ENCODE results near the gene PTGER3. TPM values are rescaled to one million over a fixed set of nuclear protein-coding genes. Genes with fewer than 3 reads are reported as not detected.

The PTGER3 gene
- polyA plus RNA-seq, 1 of the 3 experiments (the other 2 are of a cell fraction) = 1.9 TPM

DNA sequence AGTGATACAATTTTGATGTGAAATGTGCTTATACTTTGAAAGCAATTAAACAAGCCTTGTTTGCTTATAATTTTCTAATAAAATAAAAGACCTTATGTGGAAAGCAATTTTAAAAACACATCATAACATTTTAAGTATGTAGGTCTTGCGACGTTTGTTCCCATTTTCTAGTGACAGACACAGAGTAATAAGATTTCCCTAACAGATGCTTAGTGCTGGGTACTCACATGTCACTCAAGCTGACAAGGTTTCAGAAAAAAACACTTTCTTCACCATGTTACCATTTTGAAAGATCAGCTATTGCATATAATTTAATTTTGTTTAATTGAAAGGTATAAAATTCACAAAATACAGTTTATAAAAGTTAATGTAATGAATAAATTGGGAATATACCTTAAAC is 47.3 kb upstream of the PTGER3 start:
- POLR2A ChIA-PET = no interaction called here

More for the DNA sequence above, 47.3 kb upstream of the PTGER3 start:
- no peak overlapping the region for H2AFZ ChIP-seq (ENCODE audit: low read depth)
- H3K9me3 ChIP-seq = no peaks in the 10 kb centered on the region
- no peaks in the 10 kb centered on the region for H4K20me1 ChIP-seq (ENCODE audit: insufficient read depth)
- H3K79me2 ChIP-seq (ENCODE audit: insufficient read depth) = no peaks in the 10 kb centered on the region
- no peaks in the 10 kb centered on the region for H3K9me2 ChIP-seq
- H3K4me2 ChIP-seq = no peak overlapping the region
- no peak for DNase-seq
- H3K9ac ChIP-seq = no peak overlapping the region
- H3K4me1 ChIP-seq (ENCODE audit: control insufficient read depth in 1 of 2, insufficient read depth in 2 of 2, low read depth in 1 of 2, low read length in 1 of 2) = peaks cover 0 to 6% of the 10 kb centered on the region in 2 experiments; a peak in 1 of 4 replicates
- CTCF ChIA-PET = interaction anchor here (0.6 to 3.4 kb wide), 6 partner anchors 10 to 943 kb away, joined by 3 to 13 read pairs (median 4); partner anchors contain the start of gene ZRANB2
- WGBS (ENCODE audit: low lambda C conversion rate) = 86% methylated on average over 2 of the region's 2 CpGs
- H3K27me3 ChIP-seq (ENCODE audit: insufficient read depth) = no peaks in the 10 kb centered on the region
- TF ChIP-seq, protein P1, sequence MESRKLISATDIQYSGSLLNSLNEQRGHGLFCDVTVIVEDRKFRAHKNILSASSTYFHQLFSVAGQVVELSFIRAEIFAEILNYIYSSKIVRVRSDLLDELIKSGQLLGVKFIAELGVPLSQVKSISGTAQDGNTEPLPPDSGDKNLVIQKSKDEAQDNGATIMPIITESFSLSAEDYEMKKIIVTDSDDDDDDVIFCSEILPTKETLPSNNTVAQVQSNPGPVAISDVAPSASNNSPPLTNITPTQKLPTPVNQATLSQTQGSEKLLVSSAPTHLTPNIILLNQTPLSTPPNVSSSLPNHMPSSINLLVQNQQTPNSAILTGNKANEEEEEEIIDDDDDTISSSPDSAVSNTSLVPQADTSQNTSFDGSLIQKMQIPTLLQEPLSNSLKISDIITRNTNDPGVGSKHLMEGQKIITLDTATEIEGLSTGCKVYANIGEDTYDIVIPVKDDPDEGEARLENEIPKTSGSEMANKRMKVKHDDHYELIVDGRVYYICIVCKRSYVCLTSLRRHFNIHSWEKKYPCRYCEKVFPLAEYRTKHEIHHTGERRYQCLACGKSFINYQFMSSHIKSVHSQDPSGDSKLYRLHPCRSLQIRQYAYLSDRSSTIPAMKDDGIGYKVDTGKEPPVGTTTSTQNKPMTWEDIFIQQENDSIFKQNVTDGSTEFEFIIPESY (IDR thresholded peaks at IDR 0.05; ENCODE audit: borderline replicate concordance, low read depth) = no peak
- TF ChIP-seq, protein P2, sequence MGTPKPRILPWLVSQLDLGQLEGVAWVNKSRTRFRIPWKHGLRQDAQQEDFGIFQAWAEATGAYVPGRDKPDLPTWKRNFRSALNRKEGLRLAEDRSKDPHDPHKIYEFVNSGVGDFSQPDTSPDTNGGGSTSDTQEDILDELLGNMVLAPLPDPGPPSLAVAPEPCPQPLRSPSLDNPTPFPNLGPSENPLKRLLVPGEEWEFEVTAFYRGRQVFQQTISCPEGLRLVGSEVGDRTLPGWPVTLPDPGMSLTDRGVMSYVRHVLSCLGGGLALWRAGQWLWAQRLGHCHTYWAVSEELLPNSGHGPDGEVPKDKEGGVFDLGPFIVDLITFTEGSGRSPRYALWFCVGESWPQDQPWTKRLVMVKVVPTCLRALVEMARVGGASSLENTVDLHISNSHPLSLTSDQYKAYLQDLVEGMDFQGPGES (IDR thresholded peaks at IDR 0.05; ENCODE audit: low read depth, low read length) = no peak
- TF ChIP-seq MXI1 (IDR thresholded peaks at IDR 0.05; ENCODE audit: low read depth, low read length) (no peak), NRF1 (IDR thresholded peaks at IDR 0.05; ENCODE audit: low read depth, low read length) (no peak), MAX (IDR thresholded peaks at IDR 0.05; ENCODE audit: low read depth) (no peak), TCF12 (IDR thresholded peaks at IDR 0.05) (no peak), RAD21 (IDR thresholded peaks at IDR 0.05; ENCODE audit: low read length) (no peak), SMC3 (IDR thresholded peaks at IDR 0.05; ENCODE audit: low read depth, low read length) (no peak), TAF1 (IDR thresholded peaks at IDR 0.05; ENCODE audit: borderline replicate concordance, low read depth, low read length) (no peak), RXRA (IDR thresholded peaks at IDR 0.05; ENCODE audit: borderline replicate concordance, low read depth) (no peak)
- TF ChIP-seq, protein P3, sequence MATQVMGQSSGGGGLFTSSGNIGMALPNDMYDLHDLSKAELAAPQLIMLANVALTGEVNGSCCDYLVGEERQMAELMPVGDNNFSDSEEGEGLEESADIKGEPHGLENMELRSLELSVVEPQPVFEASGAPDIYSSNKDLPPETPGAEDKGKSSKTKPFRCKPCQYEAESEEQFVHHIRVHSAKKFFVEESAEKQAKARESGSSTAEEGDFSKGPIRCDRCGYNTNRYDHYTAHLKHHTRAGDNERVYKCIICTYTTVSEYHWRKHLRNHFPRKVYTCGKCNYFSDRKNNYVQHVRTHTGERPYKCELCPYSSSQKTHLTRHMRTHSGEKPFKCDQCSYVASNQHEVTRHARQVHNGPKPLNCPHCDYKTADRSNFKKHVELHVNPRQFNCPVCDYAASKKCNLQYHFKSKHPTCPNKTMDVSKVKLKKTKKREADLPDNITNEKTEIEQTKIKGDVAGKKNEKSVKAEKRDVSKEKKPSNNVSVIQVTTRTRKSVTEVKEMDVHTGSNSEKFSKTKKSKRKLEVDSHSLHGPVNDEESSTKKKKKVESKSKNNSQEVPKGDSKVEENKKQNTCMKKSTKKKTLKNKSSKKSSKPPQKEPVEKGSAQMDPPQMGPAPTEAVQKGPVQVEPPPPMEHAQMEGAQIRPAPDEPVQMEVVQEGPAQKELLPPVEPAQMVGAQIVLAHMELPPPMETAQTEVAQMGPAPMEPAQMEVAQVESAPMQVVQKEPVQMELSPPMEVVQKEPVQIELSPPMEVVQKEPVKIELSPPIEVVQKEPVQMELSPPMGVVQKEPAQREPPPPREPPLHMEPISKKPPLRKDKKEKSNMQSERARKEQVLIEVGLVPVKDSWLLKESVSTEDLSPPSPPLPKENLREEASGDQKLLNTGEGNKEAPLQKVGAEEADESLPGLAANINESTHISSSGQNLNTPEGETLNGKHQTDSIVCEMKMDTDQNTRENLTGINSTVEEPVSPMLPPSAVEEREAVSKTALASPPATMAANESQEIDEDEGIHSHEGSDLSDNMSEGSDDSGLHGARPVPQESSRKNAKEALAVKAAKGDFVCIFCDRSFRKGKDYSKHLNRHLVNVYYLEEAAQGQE (IDR thresholded peaks at IDR 0.05; ENCODE audit: low read depth, low read length) = no peak
- no peak overlapping the region for H3K27ac ChIP-seq (ENCODE audit: low read depth in 2 of 2, low read length in 1 of 2)
- H3K36me3 ChIP-seq (replicated peaks in 1 of 2; ENCODE audit: control insufficient read depth in 1 of 2, insufficient read depth in 2 of 2, low read length in 1 of 2) = no peaks in the 10 kb centered on the region
- peaks cover 5% of the 10 kb centered on the region for H3F3A ChIP-seq (replicated peaks; ENCODE audit: insufficient read depth)
- no peak overlapping the region for H3K4me3 ChIP-seq (ENCODE audit: low read depth in 2 of 2, low read length in 1 of 2)

Data from SK-N-SH (cell line).